ENCODE measurements around the gene SYT5.
A peak's percentile ranks its signal among the peaks of the same experiment; 100 is the strongest.
"Not testable (repeated sequence)": the region's sequence is repeated elsewhere in the genome, so short reads cannot be mapped to it uniquely, and the experiment has no call there.

SYT5 gene

DNA sequence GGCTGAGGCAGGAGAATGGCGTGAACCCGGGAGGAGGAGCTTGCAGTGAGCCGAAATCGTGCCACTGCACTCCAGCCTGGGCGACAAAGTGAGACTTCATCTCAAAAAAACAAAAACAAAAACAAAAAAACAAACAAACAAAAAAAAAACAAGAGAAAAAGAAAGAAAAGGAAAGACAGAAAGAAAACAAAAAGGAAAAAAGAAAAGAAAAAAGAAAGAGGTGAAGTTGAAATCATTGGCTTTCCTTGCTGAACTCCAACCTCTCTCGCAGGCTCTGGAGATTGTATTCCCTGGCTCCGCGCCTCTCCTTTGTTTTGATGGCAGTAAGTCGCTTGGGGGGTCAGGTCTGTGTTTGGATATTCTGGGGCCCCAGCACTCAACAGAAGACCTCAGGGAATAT, 7.8 kb downstream of the SYT5 start:
- DNase-seq (ENCODE audit: low read depth in 2 of 2) = not testable (repeated sequence)

DNA sequence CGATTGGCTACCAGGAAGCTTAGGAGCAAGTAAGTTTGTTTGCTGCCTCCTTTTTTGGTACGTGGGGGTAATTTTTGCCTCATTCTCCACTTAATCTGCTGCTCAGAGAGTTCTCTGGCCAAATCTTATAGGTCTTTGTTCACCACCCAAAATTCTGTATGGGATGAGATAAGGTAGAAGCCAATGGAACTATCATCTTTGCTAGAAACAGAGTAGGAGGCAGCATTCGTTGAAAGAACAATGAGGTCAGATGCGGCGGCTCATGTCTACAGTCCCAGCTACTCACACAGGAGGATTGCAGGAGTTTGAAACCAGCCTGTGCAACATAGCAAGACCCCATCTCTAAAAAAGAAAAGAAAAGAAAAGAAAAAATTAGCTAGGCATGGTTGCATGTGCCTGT, 8.6 kb downstream of the SYT5 start:
- DNase-seq (ENCODE audit: low read depth in 2 of 2) = no peak

DNA sequence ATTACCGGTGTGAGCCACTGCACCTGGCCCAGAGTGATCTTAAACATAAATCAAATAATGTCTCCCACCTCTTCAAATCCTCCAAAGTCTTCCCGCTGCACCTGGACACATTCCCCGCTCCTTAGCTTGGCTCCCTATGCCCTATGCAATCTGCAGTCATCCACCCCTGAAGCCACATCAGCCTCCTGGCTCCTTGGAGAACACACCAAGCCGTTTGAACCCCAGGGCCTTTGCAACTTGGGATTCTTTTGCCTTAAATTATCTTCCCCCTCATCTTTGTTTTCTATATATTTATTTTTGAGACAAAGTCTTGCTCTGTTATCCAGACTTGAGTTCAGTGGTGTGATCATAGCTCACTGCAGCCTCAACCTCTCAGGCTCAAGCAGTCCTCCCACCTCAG, 11.0 kb downstream of the SYT5 start:
- no peak for DNase-seq (ENCODE audit: low read depth in 2 of 2)

DNA sequence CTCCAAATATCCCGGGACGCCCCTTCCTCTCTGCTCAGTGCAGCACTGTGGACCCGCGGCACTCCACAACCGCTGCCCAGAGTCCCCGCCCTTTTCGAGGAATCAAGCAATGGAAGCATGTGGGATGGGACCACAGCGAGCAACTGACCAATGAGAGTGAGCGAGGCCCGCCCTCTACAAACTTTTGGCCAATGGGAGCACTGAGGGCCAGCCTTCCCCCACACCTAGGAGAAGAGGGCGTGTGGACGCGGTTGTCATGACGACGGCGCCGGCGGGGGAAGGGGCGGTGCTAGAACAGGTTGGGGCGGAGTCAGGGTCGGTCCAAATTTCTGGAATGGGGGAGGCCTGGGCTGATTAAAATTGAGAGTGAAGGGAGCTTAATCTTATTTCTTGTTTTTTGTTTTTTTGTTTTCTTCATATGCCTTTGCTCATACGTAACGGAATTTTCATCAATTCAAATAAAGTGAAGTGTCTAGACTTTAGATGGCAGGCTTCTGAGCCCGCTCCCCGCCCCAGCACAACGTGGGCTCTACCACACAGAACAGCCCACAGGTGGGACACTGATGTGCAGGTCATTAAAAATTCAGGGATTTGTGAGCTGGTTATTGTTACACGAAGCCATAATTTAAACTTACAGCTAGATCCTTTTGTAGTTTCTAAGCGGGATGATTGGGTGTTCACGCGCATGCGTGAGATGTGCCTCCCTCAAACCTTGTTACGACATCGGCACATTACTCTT, 13.4 kb downstream of the SYT5 start, which contains the start of gene DNAAF3:
DNAAF3 (minus strand) TSS at position 84 of the 739 bp plus-strand sequence. CDS start 200 bp downstream, outside the sequence.
- peak; percentile 76 to 89 for DNase-seq (ENCODE audit: low read depth in 2 of 2)

DNA sequence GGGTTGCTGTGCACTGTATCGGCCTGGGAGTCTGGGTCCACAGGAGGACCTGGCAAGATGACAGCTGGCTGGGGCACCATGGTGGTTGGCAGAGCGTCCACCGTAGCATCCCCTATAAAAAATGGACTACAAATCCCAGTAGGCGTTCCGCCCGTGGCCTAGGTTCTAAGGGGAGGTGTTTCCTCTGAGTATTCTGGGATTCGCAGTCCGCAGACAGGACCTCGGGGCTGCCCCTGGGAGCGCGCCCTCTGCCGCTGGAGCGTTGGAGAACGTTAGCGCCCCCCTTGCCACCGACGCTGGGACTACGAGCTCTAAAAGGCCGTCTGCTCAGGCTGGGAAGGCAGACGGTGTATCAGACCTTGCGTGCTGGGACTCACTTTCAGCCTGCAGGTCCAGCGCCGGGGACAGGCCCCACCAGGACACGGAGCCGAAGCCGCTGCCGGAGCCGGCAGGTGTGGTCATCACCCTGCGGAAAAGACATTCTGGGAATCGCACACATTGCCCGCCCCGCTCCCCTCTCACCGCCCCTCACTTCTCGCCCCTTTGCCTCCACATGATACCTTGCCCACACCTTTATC, 14.0 kb downstream of the SYT5 start:
- DNase-seq (ENCODE audit: low read depth in 2 of 2) = peak in 1 of 2 donors; percentile 39

DNA sequence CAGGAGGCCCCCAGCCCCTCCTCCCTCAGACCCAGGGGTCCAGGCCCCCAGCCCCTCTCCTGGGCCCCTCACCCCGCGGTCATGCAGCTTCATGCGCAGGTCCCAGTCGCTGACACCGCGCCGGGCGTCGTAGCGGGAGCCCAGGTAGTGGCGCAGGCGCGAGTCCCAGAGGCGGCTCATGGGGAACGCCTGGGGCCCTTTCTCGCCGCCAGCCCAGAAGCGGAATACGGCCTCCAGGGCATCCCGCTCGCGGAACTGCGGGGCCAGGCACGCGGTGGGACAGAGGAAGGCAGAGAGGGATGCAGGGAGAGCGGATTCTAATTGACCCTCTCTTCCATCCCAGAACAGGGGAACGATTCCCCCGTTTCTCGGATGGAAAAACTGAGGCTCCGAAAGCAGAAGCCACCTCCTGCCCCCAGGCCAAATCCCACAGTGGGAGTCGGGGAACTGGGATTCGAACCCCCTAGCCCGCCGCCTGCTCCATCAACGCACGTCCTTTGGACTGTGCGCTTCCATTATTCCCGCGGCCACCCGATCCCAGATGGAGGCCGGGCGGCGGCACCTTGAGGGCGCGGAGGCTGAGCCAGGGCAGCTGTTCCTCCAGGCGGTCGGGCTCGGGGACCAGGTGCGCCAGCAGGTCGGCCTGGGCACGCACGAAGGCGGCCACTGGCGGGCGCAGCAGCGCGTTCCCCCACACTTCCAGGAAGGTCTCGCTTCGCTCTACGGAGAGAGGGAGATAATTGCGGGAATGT, 18.3 kb downstream of the SYT5 start:
- DNase-seq (ENCODE audit: low read depth in 2 of 2) = no peak

DNA sequence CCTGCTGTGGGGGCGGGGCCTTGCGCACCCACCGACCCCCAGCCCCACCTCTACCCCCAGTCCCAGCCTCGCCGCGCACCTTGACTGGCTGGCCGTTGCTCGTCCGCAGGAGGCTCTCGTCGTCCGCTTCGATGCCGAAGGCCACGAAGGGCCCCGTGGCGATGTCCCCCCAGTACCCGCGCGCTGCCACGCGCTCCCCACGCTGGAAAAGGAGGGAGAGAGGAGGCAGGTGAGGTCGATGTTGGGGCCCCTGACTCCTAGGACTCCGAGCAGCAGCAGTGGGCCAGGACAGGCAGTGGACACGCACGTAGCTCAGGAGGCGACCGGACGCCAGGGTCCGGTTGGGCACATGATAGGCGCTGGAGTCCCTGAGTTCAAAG, 19.1 kb downstream of the SYT5 start:
- DNase-seq (ENCODE audit: low read depth in 2 of 2) = no peak

DNA sequence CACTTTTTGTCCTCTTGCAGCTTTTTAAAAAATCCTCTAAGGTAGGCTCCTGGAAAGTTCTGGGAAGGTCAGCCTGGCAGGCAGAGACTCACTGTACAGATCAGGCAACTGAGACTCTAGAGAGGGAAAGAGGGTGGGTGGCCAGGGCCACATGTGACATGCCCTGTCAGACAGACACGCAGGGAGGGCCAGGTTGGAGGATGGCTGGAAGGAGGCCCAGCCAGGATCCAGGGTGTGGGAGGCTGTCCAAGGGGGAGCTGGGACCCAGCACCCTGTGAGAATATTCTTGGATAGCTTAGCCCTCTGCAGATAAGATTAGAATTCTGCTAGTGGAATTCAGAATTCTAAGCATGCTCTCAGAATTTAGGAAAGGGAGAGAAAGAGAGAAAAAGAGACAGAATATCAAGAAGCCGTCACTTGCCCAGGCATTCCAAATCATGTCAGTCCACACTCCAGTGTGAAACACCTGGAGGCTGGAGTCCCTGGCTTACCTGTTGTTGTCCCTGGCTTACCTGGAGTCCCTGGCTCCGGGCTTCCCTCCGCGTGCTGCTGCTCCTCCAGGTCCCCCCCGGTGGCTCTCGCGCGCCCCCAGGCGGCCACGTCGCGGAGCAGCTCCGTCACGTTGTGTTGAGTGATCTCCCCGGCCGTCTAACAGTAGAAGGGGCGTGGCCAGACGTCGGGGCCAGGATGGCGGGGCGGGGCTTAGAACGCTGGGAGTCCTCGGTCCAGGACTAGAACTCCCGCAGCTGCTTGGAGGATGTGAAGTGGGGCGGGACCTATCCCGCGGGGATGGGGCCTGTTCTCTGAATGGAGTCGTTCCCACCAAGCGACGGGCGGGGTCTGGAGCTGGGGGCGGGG, 19.7 kb downstream of the SYT5 start:
- DNase-seq (ENCODE audit: low read depth in 2 of 2) = peak; percentile 86 to 92

DNA sequence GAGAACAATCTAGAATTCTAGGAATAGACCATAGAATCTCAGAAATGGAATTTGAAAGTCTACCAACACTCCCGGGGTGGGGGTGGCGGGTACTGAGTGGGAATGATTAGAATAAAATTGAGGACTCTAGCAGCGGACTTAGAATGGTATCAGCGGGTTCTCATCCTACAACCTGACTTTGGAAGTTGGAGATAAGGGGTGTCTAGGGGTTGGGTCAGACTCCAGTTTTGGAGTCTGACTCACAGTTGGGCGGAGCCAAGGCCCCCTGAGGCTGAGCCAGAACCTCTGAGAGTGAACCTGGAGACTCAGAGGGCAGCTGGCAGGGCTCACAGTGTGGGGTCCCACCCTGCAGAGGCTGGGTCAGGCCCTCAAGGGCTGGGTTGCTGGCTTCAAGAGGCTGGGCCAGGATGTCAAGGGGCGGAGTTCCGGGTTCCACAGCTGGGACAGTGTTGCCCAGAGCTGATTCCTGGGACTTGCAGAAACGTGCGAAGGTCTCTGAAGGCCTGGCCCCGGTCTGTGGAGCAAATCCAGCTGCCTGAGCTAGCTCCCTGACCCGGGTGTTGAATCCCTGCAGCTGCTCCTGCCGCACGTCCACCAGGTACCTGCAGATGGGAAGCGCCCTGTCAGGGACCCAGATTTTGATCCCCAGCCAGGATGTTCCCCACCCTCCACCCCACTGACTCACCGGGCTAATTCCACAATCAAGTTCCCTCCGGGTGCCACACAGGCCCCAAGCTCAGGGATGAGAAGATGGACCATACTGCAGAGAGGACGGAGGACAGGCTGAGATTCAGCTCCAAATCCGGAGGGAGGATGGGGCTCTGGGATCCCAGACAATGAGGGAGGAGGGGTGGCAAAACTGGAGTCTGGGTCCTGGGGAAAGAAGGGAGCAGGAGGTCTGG, 21.0 kb downstream of the SYT5 start:
- no peak for DNase-seq (ENCODE audit: low read depth in 2 of 2)

DNA sequence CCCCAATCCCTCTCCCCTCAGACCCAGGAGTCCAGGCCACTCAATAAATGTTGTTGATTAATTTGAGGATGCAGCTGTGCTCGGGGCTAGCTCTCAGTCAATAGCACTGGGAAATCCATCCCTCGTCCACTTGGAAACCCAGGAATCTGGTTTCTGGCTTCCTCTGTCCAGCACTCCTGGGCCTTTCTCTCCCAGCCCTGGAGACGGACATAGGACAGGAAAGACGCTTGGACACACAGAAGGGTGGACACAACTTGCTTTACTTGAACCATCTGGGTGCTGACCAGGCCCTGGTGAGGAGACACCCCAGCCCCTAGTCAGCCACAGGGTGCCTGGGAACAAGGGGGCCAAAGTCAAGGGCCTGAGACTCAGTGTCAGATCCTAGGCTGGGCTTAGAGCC, 21.7 kb downstream of the SYT5 start:
- no peak for DNase-seq (ENCODE audit: low read depth in 2 of 2)

DNA sequence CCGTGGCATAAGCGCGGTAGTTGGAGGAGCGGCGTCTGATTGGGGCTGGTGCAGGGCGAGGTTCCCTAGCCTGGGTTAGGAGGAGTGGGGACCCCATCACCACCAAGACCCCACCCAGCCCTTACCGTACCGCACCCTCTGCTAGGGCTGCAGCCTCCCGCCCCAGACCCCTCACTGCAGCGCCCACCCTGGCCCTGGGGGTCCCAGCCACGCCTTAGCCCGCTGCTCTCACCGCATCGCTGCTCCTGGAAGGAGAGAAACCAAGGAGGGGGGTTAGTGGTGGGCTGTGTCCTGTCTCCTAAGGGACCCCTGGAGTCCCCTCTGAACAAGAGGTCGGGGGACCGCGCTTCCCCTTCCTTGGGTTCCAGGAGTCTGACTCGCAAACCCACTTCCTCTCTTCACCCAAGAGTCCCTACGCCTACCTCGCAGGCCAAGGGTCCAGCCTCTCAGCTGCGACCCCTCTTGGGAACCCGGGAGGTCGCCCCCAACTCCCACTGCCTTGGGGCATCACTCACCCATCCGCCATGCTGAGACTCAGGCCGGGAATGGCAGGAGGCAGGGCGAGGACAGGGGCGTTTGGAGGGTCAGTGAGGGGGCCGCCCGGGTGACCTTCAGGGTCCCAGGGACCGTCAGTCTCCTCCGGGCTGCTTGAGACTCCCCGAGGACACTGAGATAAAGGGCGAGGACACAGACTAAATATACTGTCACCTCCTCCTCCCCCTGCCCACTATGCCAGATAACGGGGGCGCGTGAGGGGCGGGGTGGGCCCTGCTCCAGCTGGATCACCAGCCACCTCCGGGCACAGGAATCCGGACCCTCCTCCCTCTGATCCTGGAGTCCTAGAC, 22.8 kb downstream of the SYT5 start, which contains the start of gene TNNI3:
TNNI3 (minus strand) TSS at position 669 of the 845 bp plus-strand sequence; CDS start at position 526, 143 bp downstream.
- DNase-seq (ENCODE audit: low read depth in 2 of 2) = no peak

DNA sequence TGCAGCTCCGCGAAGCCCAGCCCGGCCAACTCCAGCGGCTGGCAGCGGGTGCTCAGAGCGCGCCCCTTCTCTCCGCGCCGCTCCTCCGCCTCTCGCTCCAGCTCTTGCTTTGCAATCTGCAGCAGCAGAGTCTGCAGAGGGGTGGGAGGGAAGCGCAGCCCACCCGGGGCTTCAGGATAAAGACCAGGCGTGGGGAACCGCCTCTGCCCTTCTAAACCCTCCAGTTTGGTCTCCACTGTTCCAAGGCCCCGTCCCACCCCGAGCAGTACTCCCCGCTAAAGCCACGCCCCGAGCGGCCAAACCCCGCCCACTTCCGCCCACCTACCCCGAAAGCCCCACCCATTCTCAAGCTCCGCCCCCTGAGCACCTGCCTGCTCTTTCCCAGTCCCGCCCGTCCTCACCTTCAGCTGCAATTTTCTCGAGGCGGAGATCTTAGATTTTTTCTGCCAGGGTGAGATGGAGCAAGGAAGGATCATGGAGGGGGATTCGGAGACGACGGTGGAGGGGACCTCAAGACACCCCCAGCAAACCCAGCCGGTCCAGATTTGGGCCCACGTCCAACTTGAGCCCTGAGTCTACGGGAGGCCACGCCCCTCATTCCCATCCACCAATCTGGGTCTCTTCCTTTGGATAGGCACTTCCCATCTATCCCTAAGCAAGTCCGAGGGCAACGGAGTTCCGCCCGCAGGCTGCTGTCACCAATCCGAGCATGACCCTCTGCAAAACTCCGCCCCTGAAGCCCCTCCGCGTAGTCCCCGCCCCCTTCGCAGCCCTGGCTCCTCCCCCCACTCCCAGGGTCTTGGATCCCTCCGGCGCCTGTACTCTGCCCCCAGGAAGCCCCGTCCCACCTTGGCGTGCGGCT, 23.7 kb downstream of the SYT5 start:
- DNase-seq (ENCODE audit: low read depth in 2 of 2) = peak in 1 of 2 donors; percentile 65

DNA sequence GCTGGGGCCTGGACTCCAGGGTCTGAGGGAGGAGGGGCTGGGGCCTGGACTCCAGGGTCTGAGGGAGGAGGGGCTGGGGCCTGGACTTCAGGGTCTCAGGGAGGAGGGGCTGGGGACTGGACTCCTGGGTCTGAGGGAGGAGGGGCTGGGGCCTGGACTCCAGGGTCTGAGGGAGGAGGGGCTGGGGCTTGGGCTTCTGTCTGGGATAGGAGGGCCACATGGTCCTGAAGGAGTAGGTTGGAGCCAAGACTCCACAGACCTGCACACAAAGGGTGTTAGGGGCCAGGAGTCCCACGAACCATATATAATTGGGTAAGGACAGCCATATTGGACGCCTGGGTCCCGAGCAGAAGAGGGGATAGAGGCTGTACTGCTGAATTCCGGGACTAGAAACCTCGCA, 24.3 kb downstream of the SYT5 start:
- not testable (repeated sequence) for DNase-seq (ENCODE audit: low read depth in 2 of 2)

DNA sequence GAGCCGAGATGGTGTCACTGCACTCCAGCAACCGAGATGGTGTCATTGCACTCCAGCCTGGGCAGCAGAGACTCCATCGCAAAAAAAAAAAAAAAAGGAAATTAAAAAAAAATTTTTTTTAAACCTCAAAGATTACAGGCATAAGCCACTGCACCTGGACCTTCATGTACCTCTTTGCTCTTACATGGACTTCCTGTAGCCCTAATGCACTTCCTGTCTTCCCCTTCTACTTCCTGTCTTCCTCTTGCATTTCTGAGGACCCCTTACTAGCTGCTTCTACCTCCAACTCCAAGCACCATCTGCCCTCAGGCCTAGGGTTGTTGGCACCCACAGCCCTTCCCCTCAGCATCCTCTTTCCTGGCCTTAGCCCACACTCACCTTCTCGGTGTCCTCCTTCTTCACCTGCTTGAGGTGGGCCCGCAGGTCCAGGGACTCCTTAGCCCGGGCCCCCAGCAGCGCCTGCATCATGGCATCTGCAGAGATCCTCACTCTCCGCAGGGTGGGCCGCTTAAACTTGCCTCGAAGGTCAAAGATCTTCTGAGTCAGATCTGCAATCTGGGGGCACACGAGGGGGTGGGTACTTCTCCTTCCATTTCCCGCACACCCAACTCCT, 26.3 kb downstream of the SYT5 start:
- no peak for DNase-seq (ENCODE audit: low read depth in 2 of 2)

DNA sequence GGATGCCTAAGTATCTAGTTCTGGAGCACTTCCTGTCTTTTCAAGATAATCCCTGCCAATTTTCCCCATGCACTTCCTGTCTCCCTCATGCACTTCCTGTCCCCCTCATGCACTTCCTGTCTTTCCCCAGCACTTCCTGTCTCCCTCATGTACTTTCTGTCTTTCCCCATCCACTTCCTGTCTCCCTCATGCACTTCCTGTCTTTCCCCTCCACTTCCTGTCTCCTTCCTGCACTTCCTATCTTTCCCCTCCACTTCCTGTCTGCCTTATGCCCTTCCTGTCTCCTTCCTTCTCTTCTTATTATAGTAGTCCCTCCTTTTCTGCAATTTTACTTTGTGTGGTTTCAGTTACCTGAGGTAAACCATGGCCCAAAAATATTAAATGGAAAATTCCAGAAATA, 28.1 kb downstream of the SYT5 start:
- DNase-seq (ENCODE audit: low read depth in 2 of 2) = no peak

DNA sequence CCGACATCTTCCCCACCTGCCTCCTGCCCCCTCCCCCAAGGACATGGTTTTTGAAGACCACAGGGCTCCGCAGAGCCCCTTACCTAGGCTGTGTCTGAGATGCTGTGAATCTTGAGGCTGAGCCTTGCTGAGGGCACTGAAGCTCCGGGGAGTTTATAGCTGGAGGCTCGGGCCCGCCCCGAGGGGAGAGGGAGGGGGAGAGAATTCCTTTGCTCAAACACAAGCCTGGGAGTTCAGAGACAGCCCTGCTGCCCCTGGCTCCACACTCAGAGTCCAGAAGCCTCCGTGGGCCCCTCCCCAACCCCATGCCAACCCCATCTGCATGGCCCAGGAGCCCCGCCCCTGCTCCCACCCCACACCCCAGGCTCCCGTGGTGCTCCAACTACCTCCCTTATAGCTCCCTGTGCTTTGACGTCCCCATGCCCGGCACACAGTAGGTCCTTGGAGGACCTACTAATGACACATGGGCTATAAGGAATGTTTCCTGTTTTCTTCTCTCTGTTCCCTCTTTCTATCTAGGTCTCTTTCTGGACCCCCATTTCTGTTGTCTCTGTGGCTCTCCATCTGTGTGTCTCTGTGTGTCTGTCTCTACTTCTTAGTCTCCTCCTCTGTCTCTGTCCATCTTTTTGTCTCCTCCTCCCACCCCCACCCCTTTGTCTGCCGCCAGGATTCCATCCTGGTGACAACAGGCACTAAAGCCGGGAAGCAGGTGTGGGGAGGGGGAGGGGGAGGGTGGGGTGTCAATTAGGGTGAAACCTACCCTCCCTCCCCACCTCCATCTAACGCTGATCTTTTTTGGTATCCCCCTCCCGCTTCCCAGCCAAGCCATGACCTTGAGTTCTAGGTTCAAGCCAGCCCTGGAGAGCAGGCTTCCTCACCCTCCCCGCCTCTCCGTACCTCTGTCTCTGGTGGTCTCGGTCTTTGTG, 30.7 kb downstream of the SYT5 start, which contains the start of gene TNNT1:
TNNT1 (minus strand) TSS at position 129 of the 926 bp plus-strand sequence. CDS start 2,049 bp downstream, outside the sequence.
- no peak for DNase-seq (ENCODE audit: low read depth in 2 of 2)

All from stimulated activated CD4-positive, alpha-beta T cell treated with anti-CD3 and anti-CD28 coated beads, Interleukin-4, amount 100 ng/mL, for 48 hours (primary cell).